Measurements from ENCODE around the gene DLEC1. TPM values are rescaled to one million over a fixed set of nuclear protein-coding genes. Genes with fewer than 3 reads are reported as not detected.
A peak's percentile ranks its signal among the peaks of the same experiment; 100 is the strongest.
"Not testable (repeated sequence)": the region's sequence is repeated elsewhere in the genome, so short reads cannot be mapped to it uniquely, and the experiment has no call there.

The DLEC1 gene
- total and polyA plus RNA-seq, 8 donors = 0.14 to 0.75 (median 0.51) TPM

GRCh38 chr3:38031022-38031994 lies 7.7 kb upstream of the DLEC1 start:
- H3K36me3 ChIP-seq = no peaks in the 10 kb centered on the region
- H3K27me3 ChIP-seq = no peaks in the 10 kb centered on the region
- peaks cover 0 to 8% (median 0%) of the 10 kb centered on the region in 3 donors for H3K4me1 ChIP-seq
- no peak for TF ChIP-seq CTCF (IDR thresholded peaks at IDR 0.05)
- FAIRE-seq (no peak), DNase-seq (peak in 2 of 6 donors; percentile 52 to 61), ATAC-seq (peak; percentile 33 to 70 (median 58))
- H3K9me3 ChIP-seq = no peaks in the 10 kb centered on the region
- peak overlapping the region in 2 of 4 donors; percentile 59 to 63 for H3K27ac ChIP-seq
- intact Hi-C loops (cut with DNase I) = no loop called here
- H3K4me3 ChIP-seq = no peak overlapping the region
- WGBS, 2 donors = 34 to 43% methylated on average over 8 to 9 of the region's 9 CpGs

DNA sequence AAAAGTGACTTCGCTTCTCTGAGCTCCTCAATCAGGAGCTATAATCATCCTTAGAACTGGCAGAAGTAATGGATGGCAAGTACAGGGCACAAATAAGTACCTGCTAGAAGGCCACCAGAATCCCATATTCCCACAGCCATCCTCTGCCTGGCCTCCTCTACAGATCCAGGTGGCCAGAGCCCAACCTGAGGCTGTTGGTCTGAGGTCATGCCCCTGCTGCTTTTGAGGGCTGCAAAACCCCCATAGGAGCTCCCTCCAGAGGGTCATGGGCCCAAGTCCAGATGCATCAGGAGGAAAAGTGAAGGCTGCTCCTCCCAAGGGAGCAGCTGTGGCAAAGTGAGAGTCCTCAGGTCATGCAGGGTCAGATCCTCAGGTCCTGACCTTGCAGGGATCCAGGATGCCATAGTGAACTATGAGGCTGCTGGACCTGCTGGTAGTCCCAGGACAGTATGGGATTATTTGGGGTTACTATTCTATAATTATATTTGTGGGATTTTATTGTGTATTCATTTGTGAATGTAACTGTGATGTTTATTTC lies 6.6 kb upstream of the DLEC1 start:
- DNase-seq = no peak
- intact Hi-C loops (cut with DNase I) = no loop called here
- TF ChIP-seq CTCF (IDR thresholded peaks at IDR 0.05) = no peak
- H3K4me1 ChIP-seq = peaks cover 0 to 8% (median 0%) of the 10 kb centered on the region in 3 donors
- H3K27me3 ChIP-seq = no peaks in the 10 kb centered on the region
- WGBS, 2 donors = 89 to 94% methylated on average over 1 of the region's 1 CpG
- H3K36me3 ChIP-seq = no peaks in the 10 kb centered on the region
- no peak for ATAC-seq
- H3K9me3 ChIP-seq = no peaks in the 10 kb centered on the region
- no peak overlapping the region for H3K27ac ChIP-seq
- no peak overlapping the region for H3K4me3 ChIP-seq
- no peak for FAIRE-seq

- intact Hi-C loops (cut with DNase I); H3K27me3 ChIP-seq; ATAC-seq; H3K9me3 ChIP-seq; H3K4me1 ChIP-seq; H3K36me3 ChIP-seq; H3K4me3 ChIP-seq; FAIRE-seq; H3K27ac ChIP-seq; DNase-seq: not testable (repeated sequence)
- 81 to 91% methylated on average over 6 to 7 of the region's 7 CpGs for WGBS, 2 donors
Measured at GRCh38 chr3:38033586-38033985, 5.4 kb upstream of the DLEC1 start.

GRCh38 chr3:38034335-38034734 lies 4.7 kb upstream of the DLEC1 start:
- intact Hi-C loops (cut with DNase I); H3K4me3 ChIP-seq; H3K27me3 ChIP-seq; FAIRE-seq; H3K27ac ChIP-seq; H3K36me3 ChIP-seq; H3K4me1 ChIP-seq; ATAC-seq; H3K9me3 ChIP-seq; DNase-seq: not testable (repeated sequence)
- WGBS, 2 donors = 85 to 95% methylated on average over 9 of the region's 9 CpGs

DNA sequence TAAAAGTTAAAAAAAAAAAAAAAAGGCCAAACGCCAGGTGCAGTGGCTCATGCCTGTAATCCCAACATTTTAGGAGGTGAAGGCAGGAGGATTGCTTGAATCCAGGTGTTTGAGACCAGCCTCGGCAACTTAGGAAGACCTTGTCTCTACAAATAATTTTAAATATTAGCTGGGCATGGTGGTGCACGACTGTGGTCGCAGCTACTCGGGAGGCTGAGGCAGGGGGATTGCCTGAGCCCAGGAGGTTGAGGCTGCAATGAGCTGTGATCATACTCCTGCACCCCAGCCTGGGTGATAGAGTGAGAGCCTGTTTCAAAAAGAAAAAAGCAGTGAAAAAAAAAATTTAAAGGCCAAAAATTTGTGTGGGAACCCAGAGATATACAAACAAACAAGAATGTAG lies 2.7 kb upstream of the DLEC1 start:
- H3K36me3 ChIP-seq = no peaks in the 10 kb centered on the region
- no peak for TF ChIP-seq CTCF (IDR thresholded peaks at IDR 0.05)
- no peaks in the 10 kb centered on the region for H3K27me3 ChIP-seq
- DNase-seq (no peak), FAIRE-seq (no peak), ATAC-seq (no peak)
- intact Hi-C loops (cut with DNase I) = no loop called here
- H3K4me1 ChIP-seq = no peaks in the 10 kb centered on the region
- H3K9me3 ChIP-seq = no peaks in the 10 kb centered on the region
- 85 to 87% methylated on average over 5 of the region's 5 CpGs for WGBS, 2 donors
- H3K27ac ChIP-seq = no peak overlapping the region
- no peak overlapping the region for H3K4me3 ChIP-seq

GRCh38 chr3:38036906-38037305 lies 2.1 kb upstream of the DLEC1 start:
- no peak overlapping the region for H3K4me3 ChIP-seq
- H3K9me3 ChIP-seq = no peaks in the 10 kb centered on the region
- ATAC-seq = no peak
- H3K36me3 ChIP-seq = no peaks in the 10 kb centered on the region
- no peak for DNase-seq
- FAIRE-seq = no peak
- no peak for TF ChIP-seq CTCF (IDR thresholded peaks at IDR 0.05)
- 76 to 79% methylated on average over 3 of the region's 3 CpGs for WGBS, 2 donors
- H3K27me3 ChIP-seq = no peaks in the 10 kb centered on the region
- H3K27ac ChIP-seq = no peak overlapping the region
- H3K4me1 ChIP-seq = no peaks in the 10 kb centered on the region
- intact Hi-C loops (cut with DNase I) = no loop called here

Data from pancreas (tissue), 10 donors.